Liver (tissue), 9 donors: ENCODE measurements around the gene EP400. TPM values are rescaled to one million over a fixed set of nuclear protein-coding genes. Genes with fewer than 3 reads are reported as not detected.

ENCODE experiments used
- DNase-seq: peaks from one replicate; pipeline ENCODE4 v3.0.0-alpha.2; 2017; ENCODE audit warnings: low spot score
- H3K27ac ChIP-seq, 2 donors: one replicate each; pipeline ENCODE4 v1.7.0; 2013; ENCODE audit warnings: inconsistent platforms in 2 of 2, low read length in 2 of 2, control low read depth in 1 of 2, low read depth in 1 of 2, mild to moderate bottlenecking in 1 of 2
- H3K27me3 ChIP-seq, 4 donors: one replicate each; pipeline versions ENCODE4 v1.6.1 to v1.7.0; 2013; ENCODE audit warnings: low read length in 3 of 4, inconsistent platforms in 1 of 4, mild to moderate bottlenecking in 1 of 4, moderate library complexity in 1 of 4; ENCODE audit not compliant: control insufficient read depth in 4 of 4, insufficient read depth in 4 of 4
- H3K36me3 ChIP-seq, 4 donors: one replicate each; pipeline versions ENCODE4 v1.6.1 to v1.7.0; 2013; ENCODE audit warnings: low read length in 3 of 4, mild to moderate bottlenecking in 3 of 4, low read depth in 1 of 4, moderate library complexity in 1 of 4; ENCODE audit not compliant: control insufficient read depth in 4 of 4, insufficient read depth in 3 of 4
- H3K4me1 ChIP-seq, 4 donors: one replicate each; pipeline versions ENCODE4 v1.6.1 to v1.7.0; 2013; ENCODE audit warnings: low read length in 3 of 4, mild to moderate bottlenecking in 3 of 4, moderate library complexity in 1 of 4; ENCODE audit not compliant: control insufficient read depth in 4 of 4, insufficient read depth in 4 of 4
- H3K4me3 ChIP-seq, 3 donors: one replicate each; pipeline versions ENCODE4 v1.6.1 to v1.7.0; 2013; ENCODE audit warnings: low read length in 3 of 3, control low read depth in 1 of 3, low read depth in 1 of 3, mild to moderate bottlenecking in 1 of 3
- H3K9ac ChIP-seq, 2 donors: one replicate each; pipeline ENCODE4 v1.7.0; 2013; ENCODE audit warnings: low read length in 2 of 2, mild to moderate bottlenecking in 2 of 2, moderate library complexity in 2 of 2, control low read depth in 1 of 2, low read depth in 1 of 2
- H3K9me3 ChIP-seq, 4 donors: one replicate each; pipeline versions ENCODE4 v1.6.1 to v1.7.0; 2013; ENCODE audit warnings: low read length in 3 of 4; ENCODE audit not compliant: control insufficient read depth in 4 of 4
- EGR1 ChIP-seq, 2 donors: IDR thresholded peaks; 2 replicates each; pipeline ENCODE4 v1.6.1; 2016 to 2018; ENCODE audit warnings: antibody characterized with exemption in 2 of 2, low read depth in 2 of 2
- FOXA1 ChIP-seq: IDR thresholded peaks from 2 replicates; pipeline ENCODE4 v1.6.1; 2016; ENCODE audit warnings: antibody characterized with exemption
- FOXA2 ChIP-seq: IDR thresholded peaks from 2 replicates; pipeline ENCODE4 v1.6.1; 2016; ENCODE audit warnings: antibody characterized with exemption
- GABPA ChIP-seq, 2 donors: IDR thresholded peaks in 1 of 2; conservative IDR thresholded peaks in 1 of 2; 2 replicates each; pipeline ENCODE4 v1.6.1; 2016; ENCODE audit warnings: antibody characterized with exemption in 2 of 2, mild to moderate bottlenecking in 1 of 2, moderate library complexity in 1 of 2
- HNF4A ChIP-seq, 2 donors: conservative IDR thresholded peaks; 2 replicates each; pipeline ENCODE4 v1.6.1; 2016; ENCODE audit warnings: antibody characterized with exemption in 2 of 2, mild to moderate bottlenecking in 2 of 2
- HNF4G ChIP-seq: IDR thresholded peaks from 2 replicates; pipeline ENCODE4 v1.6.1; 2016; ENCODE audit warnings: antibody characterized with exemption
- JUND ChIP-seq, 2 donors: IDR thresholded peaks; 2 replicates each; pipeline ENCODE4 v1.6.1; 2016; ENCODE audit warnings: antibody characterized with exemption in 2 of 2
- NR2F2 ChIP-seq: IDR thresholded peaks from 2 replicates; pipeline ENCODE4 v1.6.1; 2016; ENCODE audit warnings: antibody characterized with exemption
- RAD21 ChIP-seq, 2 donors: IDR thresholded peaks; 2 replicates each; pipeline ENCODE4 v1.6.1; 2016; ENCODE audit warnings: antibody characterized with exemption in 2 of 2, mild to moderate bottlenecking in 2 of 2
- RXRA ChIP-seq, 2 donors: IDR thresholded peaks; 2 replicates each; pipeline ENCODE4 v1.6.1; 2017 to 2018; ENCODE audit warnings: antibody characterized with exemption in 2 of 2, mild to moderate bottlenecking in 1 of 2
- SP1 ChIP-seq: IDR thresholded peaks from 2 replicates; pipeline ENCODE4 v1.6.1; 2018; ENCODE audit warnings: antibody characterized with exemption, mild to moderate bottlenecking
- YY1 ChIP-seq: IDR thresholded peaks from 2 replicates; pipeline ENCODE4 v1.6.1; 2016; ENCODE audit warnings: antibody characterized with exemption, mild to moderate bottlenecking
- WGBS: extraction: QIAGEN DNeasy Blood & Tissue Kit; methylation state at CpG from one replicate; pipeline ENCODE4 v1.1.7; 2013; 5-methylcytosine and 5-hydroxymethylcytosine counted together
- polyA plus RNA-seq, 2 donors: library from polyadenylated mRNA; stranded (reverse) in 1 of 2; unstranded in 1 of 2; fragments of 200-250 nt in 1 of 2; fragments of >200 nt in 1 of 2; fragmentation: Nextera tagmentation in 1 of 2; extraction: Ambion mirVana in 1 of 2; gene quantifications; one replicate each; pipeline versions ENCODE4 v1.2.1 to v1.2.3, GENCODE V29; 2013 to 2015
- total RNA-seq, 2 donors: library from RNA; depleted of rRNA; stranded (reverse); fragments of >200 nt; gene quantifications; one replicate each; pipeline ENCODE4 v1.2.3, GENCODE V29; 2014
- TF ChIP-seq, protein P1 (sequence below): IDR thresholded peaks from 2 replicates; pipeline ENCODE4 v1.6.1; 2016; ENCODE audit warnings: antibody characterized with exemption, mild to moderate bottlenecking
- TF ChIP-seq, protein P2 (sequence below): IDR thresholded peaks from 2 replicates; pipeline ENCODE4 v1.6.1; 2016; ENCODE audit warnings: antibody characterized with exemption
- TF ChIP-seq, protein P3 (sequence below): IDR thresholded peaks from 2 replicates; pipeline ENCODE4 v1.6.1; 2016; ENCODE audit warnings: antibody characterized with exemption
- TF ChIP-seq, protein P4 (sequence below): IDR thresholded peaks from 2 replicates; pipeline ENCODE4 v1.6.1; 2016; ENCODE audit warnings: antibody characterized with exemption
- TF ChIP-seq, protein P5 (sequence below): fragments of 150-350 bp; IDR thresholded peaks from 2 replicates; pipeline ENCODE4 v1.5.1; 2017; ENCODE audit warnings: improper control_type of control experiment, low read depth, low read length; ENCODE audit not compliant: missing input control
- donor health status: healthy.
- donor health status: healthy.
- donor health status: healthy.
- donor health status: healthy.
- donor health status: healthy.

EP400 gene
- total and polyA plus RNA-seq, 4 donors = 4.7 to 12.4 (median 7.1) TPM

- WGBS = 95% methylated on average over 14 of the region's 14 CpGs
- Histone ChIP-seq H3K27ac (no peak overlapping the region), H3K4me1 (no peaks in the 10 kb centered on the region), H3K27me3 (no peaks in the 10 kb centered on the region), H3K4me3 (no peak overlapping the region), H3K9me3 (no peaks in the 10 kb centered on the region), H3K36me3 (peaks cover 5 to 67% (median 27%) of the 10 kb centered on the region in 4 donors), H3K9ac (no peak overlapping the region)
- TF ChIP-seq FOXA2 (no peak), HNF4A (conservative IDR thresholded peaks at IDR 0.05) (no peak), SP1 (no peak), HNF4G (no peak), NR2F2 (no peak), GABPA (IDR thresholded peaks at IDR 0.05 in 1 of 2, conservative IDR thresholded peaks at IDR 0.05 in 1 of 2) (no peak), JUND (IDR thresholded peaks at IDR 0.05) (no peak), RXRA (IDR thresholded peaks at IDR 0.05) (no peak), FOXA1 (no peak), EGR1 (IDR thresholded peaks at IDR 0.05; ENCODE audit: low read depth in 2 of 2) (no peak), RAD21 (IDR thresholded peaks at IDR 0.05) (no peak), YY1 (no peak)
- TF ChIP-seq, protein P1, sequence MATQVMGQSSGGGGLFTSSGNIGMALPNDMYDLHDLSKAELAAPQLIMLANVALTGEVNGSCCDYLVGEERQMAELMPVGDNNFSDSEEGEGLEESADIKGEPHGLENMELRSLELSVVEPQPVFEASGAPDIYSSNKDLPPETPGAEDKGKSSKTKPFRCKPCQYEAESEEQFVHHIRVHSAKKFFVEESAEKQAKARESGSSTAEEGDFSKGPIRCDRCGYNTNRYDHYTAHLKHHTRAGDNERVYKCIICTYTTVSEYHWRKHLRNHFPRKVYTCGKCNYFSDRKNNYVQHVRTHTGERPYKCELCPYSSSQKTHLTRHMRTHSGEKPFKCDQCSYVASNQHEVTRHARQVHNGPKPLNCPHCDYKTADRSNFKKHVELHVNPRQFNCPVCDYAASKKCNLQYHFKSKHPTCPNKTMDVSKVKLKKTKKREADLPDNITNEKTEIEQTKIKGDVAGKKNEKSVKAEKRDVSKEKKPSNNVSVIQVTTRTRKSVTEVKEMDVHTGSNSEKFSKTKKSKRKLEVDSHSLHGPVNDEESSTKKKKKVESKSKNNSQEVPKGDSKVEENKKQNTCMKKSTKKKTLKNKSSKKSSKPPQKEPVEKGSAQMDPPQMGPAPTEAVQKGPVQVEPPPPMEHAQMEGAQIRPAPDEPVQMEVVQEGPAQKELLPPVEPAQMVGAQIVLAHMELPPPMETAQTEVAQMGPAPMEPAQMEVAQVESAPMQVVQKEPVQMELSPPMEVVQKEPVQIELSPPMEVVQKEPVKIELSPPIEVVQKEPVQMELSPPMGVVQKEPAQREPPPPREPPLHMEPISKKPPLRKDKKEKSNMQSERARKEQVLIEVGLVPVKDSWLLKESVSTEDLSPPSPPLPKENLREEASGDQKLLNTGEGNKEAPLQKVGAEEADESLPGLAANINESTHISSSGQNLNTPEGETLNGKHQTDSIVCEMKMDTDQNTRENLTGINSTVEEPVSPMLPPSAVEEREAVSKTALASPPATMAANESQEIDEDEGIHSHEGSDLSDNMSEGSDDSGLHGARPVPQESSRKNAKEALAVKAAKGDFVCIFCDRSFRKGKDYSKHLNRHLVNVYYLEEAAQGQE = no peak
- TF ChIP-seq, protein P2, sequence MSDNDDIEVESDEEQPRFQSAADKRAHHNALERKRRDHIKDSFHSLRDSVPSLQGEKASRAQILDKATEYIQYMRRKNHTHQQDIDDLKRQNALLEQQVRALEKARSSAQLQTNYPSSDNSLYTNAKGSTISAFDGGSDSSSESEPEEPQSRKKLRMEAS = no peak
- TF ChIP-seq, protein P3, sequence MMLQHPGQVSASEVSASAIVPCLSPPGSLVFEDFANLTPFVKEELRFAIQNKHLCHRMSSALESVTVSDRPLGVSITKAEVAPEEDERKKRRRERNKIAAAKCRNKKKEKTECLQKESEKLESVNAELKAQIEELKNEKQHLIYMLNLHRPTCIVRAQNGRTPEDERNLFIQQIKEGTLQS = no peak
- TF ChIP-seq, protein P4, sequence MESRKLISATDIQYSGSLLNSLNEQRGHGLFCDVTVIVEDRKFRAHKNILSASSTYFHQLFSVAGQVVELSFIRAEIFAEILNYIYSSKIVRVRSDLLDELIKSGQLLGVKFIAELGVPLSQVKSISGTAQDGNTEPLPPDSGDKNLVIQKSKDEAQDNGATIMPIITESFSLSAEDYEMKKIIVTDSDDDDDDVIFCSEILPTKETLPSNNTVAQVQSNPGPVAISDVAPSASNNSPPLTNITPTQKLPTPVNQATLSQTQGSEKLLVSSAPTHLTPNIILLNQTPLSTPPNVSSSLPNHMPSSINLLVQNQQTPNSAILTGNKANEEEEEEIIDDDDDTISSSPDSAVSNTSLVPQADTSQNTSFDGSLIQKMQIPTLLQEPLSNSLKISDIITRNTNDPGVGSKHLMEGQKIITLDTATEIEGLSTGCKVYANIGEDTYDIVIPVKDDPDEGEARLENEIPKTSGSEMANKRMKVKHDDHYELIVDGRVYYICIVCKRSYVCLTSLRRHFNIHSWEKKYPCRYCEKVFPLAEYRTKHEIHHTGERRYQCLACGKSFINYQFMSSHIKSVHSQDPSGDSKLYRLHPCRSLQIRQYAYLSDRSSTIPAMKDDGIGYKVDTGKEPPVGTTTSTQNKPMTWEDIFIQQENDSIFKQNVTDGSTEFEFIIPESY = no peak
- TF ChIP-seq, protein P5, sequence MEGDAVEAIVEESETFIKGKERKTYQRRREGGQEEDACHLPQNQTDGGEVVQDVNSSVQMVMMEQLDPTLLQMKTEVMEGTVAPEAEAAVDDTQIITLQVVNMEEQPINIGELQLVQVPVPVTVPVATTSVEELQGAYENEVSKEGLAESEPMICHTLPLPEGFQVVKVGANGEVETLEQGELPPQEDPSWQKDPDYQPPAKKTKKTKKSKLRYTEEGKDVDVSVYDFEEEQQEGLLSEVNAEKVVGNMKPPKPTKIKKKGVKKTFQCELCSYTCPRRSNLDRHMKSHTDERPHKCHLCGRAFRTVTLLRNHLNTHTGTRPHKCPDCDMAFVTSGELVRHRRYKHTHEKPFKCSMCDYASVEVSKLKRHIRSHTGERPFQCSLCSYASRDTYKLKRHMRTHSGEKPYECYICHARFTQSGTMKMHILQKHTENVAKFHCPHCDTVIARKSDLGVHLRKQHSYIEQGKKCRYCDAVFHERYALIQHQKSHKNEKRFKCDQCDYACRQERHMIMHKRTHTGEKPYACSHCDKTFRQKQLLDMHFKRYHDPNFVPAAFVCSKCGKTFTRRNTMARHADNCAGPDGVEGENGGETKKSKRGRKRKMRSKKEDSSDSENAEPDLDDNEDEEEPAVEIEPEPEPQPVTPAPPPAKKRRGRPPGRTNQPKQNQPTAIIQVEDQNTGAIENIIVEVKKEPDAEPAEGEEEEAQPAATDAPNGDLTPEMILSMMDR = no peak
- no peak for DNase-seq
Observed at GRCh38 chr12:132062481-132062880, 112.7 kb downstream of the EP400 start.

DNA sequence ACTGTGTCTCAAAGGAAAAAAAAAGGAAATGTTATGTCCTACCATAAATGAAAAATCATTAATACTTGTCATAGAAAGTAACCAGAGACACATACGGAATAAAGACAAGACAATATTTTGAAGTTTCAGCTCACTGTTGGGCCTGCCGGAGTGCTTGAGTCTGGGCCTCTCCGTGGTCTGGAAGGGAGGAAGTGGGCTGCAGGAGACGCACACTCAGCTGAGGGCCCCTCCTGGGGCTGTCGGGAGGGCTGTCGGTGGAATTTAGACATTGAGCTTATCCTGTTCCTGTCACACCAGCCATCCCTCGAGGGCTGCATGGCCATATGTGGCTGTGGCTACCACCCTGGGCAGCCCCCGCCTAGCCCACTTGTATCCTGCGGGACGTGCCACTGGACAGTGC, 113.7 kb downstream of the EP400 start:
- TF ChIP-seq, protein P4 = no peak
- H3K9me3 ChIP-seq = no peaks in the 10 kb centered on the region
- 85% methylated on average over 10 of the region's 10 CpGs for WGBS
- H3K27me3 ChIP-seq = no peaks in the 10 kb centered on the region
- no peak overlapping the region for H3K27ac ChIP-seq
- peaks cover 2 to 72% (median 27%) of the 10 kb centered on the region in 4 donors for H3K36me3 ChIP-seq
- H3K4me1 ChIP-seq = no peaks in the 10 kb centered on the region
- H3K9ac ChIP-seq = no peak overlapping the region
- H3K4me3 ChIP-seq = no peak overlapping the region
- DNase-seq = no peak
